ENCODE results near the gene DCLK3. TPM values are rescaled to one million over a fixed set of nuclear protein-coding genes. Genes with fewer than 3 reads are reported as not detected.

DCLK3 gene
- total and polyA plus RNA-seq, 4 donors = 0.04 to 0.80 (median 0.21) TPM

GRCh38 chr3:36697229-36698001, 66.9 kb downstream of the DCLK3 start:
- no peak for ATAC-seq (ENCODE audit: insufficient read depth, low FRiP score)
- no peak for TF ChIP-seq CTCF (IDR thresholded peaks at IDR 0.05; ENCODE audit: control extremely low read depth, extremely low read depth)
- Histone ChIP-seq H3K27ac (ENCODE audit: low read depth in 1 of 2, low read length in 1 of 2) (no peak overlapping the region), H3K4me1 (ENCODE audit: control insufficient read depth in 5 of 5, insufficient read depth in 5 of 5, low read length in 5 of 5) (peaks cover 0 to 3% (median 0%) of the 10 kb centered on the region in 5 donors), H3K9ac (ENCODE audit: insufficient read depth in 1 of 2, low read length in 2 of 2) (no peak overlapping the region), H3K9me3 (ENCODE audit: control insufficient read depth in 4 of 4, insufficient read depth in 3 of 4, low read length in 3 of 4) (peaks cover 0 to 4% (median 0%) of the 10 kb centered on the region in 4 donors), H3K4me3 (no peak overlapping the region), H3K27me3 (ENCODE audit: control insufficient read depth in 3 of 3, insufficient read depth in 3 of 3, low read length in 2 of 3) (no peaks in the 10 kb centered on the region), H3K36me3 (ENCODE audit: control insufficient read depth in 4 of 4, insufficient read depth in 4 of 4, low read length in 4 of 4) (no peaks in the 10 kb centered on the region)
- WGBS, 2 donors = 79 to 84% methylated on average over 8 of the region's 8 CpGs
- no peak for DNase-seq

- H3K4me1 ChIP-seq (ENCODE audit: control insufficient read depth in 5 of 5, insufficient read depth in 5 of 5, low read length in 5 of 5) = peaks cover 0 to 3% (median 0%) of the 10 kb centered on the region in 5 donors
- no peak overlapping the region for H3K27ac ChIP-seq (ENCODE audit: low read depth in 1 of 2, low read length in 1 of 2)
- no peak overlapping the region for H3K4me3 ChIP-seq
- ATAC-seq (ENCODE audit: insufficient read depth, low FRiP score) (no peak), DNase-seq (no peak)
- no peak for TF ChIP-seq CTCF (IDR thresholded peaks at IDR 0.05; ENCODE audit: control extremely low read depth, extremely low read depth)
- 86 to 90% methylated on average over 2 of the region's 2 CpGs for WGBS, 2 donors
- H3K9ac ChIP-seq (ENCODE audit: insufficient read depth in 1 of 2, low read length in 2 of 2) = no peak overlapping the region
- H3K9me3 ChIP-seq (ENCODE audit: control insufficient read depth in 4 of 4, insufficient read depth in 3 of 4, low read length in 3 of 4) = peaks cover 0 to 4% (median 0%) of the 10 kb centered on the region in 4 donors
- H3K27me3 ChIP-seq (ENCODE audit: control insufficient read depth in 3 of 3, insufficient read depth in 3 of 3, low read length in 2 of 3) = no peaks in the 10 kb centered on the region
- no peaks in the 10 kb centered on the region for H3K36me3 ChIP-seq (ENCODE audit: control insufficient read depth in 4 of 4, insufficient read depth in 4 of 4, low read length in 4 of 4)
These were observed 67.6 kb downstream of the DCLK3 start for GRCh38 chr3:36696799-36697198.

- Histone ChIP-seq H3K9me3 (ENCODE audit: control insufficient read depth in 4 of 4, insufficient read depth in 3 of 4, low read length in 3 of 4) (peaks cover 0 to 4% (median 0%) of the 10 kb centered on the region in 4 donors), H3K27ac (ENCODE audit: low read depth in 1 of 2, low read length in 1 of 2) (no peak overlapping the region), H3K4me1 (ENCODE audit: control insufficient read depth in 5 of 5, insufficient read depth in 5 of 5, low read length in 5 of 5) (peaks cover 0 to 3% (median 0%) of the 10 kb centered on the region in 5 donors), H3K9ac (ENCODE audit: insufficient read depth in 1 of 2, low read length in 2 of 2) (no peak overlapping the region), H3K4me3 (no peak overlapping the region), H3K36me3 (ENCODE audit: control insufficient read depth in 4 of 4, insufficient read depth in 4 of 4, low read length in 4 of 4) (no peaks in the 10 kb centered on the region), H3K27me3 (ENCODE audit: control insufficient read depth in 3 of 3, insufficient read depth in 3 of 3, low read length in 2 of 3) (no peaks in the 10 kb centered on the region)
- WGBS, 2 donors = 87 to 95% methylated on average over 2 of the region's 2 CpGs
- TF ChIP-seq CTCF (IDR thresholded peaks at IDR 0.05; ENCODE audit: control extremely low read depth, extremely low read depth) = no peak
- ATAC-seq (ENCODE audit: insufficient read depth, low FRiP score) (no peak), DNase-seq (no peak)
These were observed 68.6 kb downstream of the DCLK3 start for GRCh38 chr3:36695769-36696137.
